K562 (cell line): Measurements from ENCODE around the gene TM4SF20. TPM values are rescaled to one million over a fixed set of nuclear protein-coding genes. Genes with fewer than 3 reads are reported as not detected.

Experiments
- CBX2 ChIP-seq: fragments of 200-600 bp; sonication (generic); IDR thresholded peaks from one replicate; pipeline ENCODE4 v1.6.1; 2012; ENCODE audit warnings: mild to moderate bottlenecking, low read length, inconsistent platforms; ENCODE audit not compliant: insufficient read depth, poor library complexity, severe bottlenecking
- CSDE1 ChIP-seq, 2 experiments: fragments of 450-650 bp; IDR thresholded peaks; 2 replicates each; pipeline ENCODE4 v1.6.1; 2016; ENCODE audit warnings: mild to moderate bottlenecking in 1 of 2
- EWSR1 ChIP-seq: fragments of 450-650 bp; IDR thresholded peaks from 2 replicates; pipeline ENCODE4 v1.6.1; 2018; ENCODE audit warnings: borderline replicate concordance, mild to moderate bottlenecking, low read depth, moderate library complexity; ENCODE audit not compliant: partially characterized antibody
- HIVEP1 ChIP-seq: fragments of 250-450 bp; sonication (Bioruptor Pico); IDR thresholded peaks from 2 replicates; pipeline ENCODE4 v1.4.0; 2020; ENCODE audit warnings: mild to moderate bottlenecking
- HNRNPLL ChIP-seq: fragments of 200-400 bp; formaldehyde crosslinking; IDR thresholded peaks from 2 replicates; pipeline ENCODE4 v1.6.1; 2017; ENCODE audit warnings: low read length, low read depth, mild to moderate bottlenecking; ENCODE audit not compliant: poor library complexity, severe bottlenecking
- LCOR ChIP-seq: sonication (generic); formaldehyde crosslinking; IDR thresholded peaks from 2 replicates; pipeline ENCODE4 v1.8.0; 2022; ENCODE audit warnings: mild to moderate bottlenecking, missing genetic modification reagents
- NCOA1 ChIP-seq: fragments of 450-650 bp; IDR thresholded peaks from 2 replicates; pipeline ENCODE4 v1.6.1; 2016; ENCODE audit warnings: low read depth
- NFIC ChIP-seq: fragments of 450-650 bp; IDR thresholded peaks from 2 replicates; pipeline ENCODE4 v1.6.1; 2017; ENCODE audit warnings: mild to moderate bottlenecking, inconsistent platforms
- SOX6 ChIP-seq: fragments of 450-650 bp; IDR thresholded peaks from 2 replicates; pipeline ENCODE4 v1.6.1; 2014; ENCODE audit warnings: mild to moderate bottlenecking
- SP2 ChIP-seq: IDR thresholded peaks from 2 replicates; pipeline ENCODE4 v1.6.1; 2011; ENCODE audit warnings: mild to moderate bottlenecking, low read depth, low read length, moderate library complexity; ENCODE audit not compliant: poor library complexity, severe bottlenecking; ENCODE audit errors: extremely low read depth
- ZNF3 ChIP-seq: fragments of 250-450 bp; sonication (Bioruptor Pico); IDR thresholded peaks from 2 replicates; pipeline ENCODE4 v1.5.0; 2021; ENCODE audit warnings: mild to moderate bottlenecking, moderate library complexity
- ZNF311 ChIP-seq: fragments of 250-450 bp; sonication (Bioruptor Pico); IDR thresholded peaks from 2 replicates; pipeline ENCODE4 v1.4.0; 2020; ENCODE audit warnings: mild to moderate bottlenecking, moderate library complexity
- polyA plus RNA-seq, 8 experiments: library from polyadenylated mRNA; depleted of rRNA in 4 of 8; stranded (reverse) in 5 of 8; unstranded in 3 of 8; fragments of >200 nt; fragmentation: Nextera tagmentation in 2 of 8; fragmentation: Illumina TruSeq in 1 of 8; extraction: Ambion mirVana in 2 of 8; extraction: Trizol in 1 of 8; gene quantifications; 2 replicates each; pipeline versions ENCODE4 v1.2.1 to v1.2.3, GENCODE V29; 2011 to 2014; ENCODE audit warnings: inconsistent platforms in 1 of 8, missing spikeins in 1 of 8
- total RNA-seq, 7 experiments: library from RNA; depleted of rRNA in 6 of 7; stranded (reverse); fragments of >200 nt in 6 of 7; fragmentation: Illumina TruSeq in 2 of 7; extraction: Trizol in 2 of 7; gene quantifications; 2 replicates each; pipeline versions ENCODE4 v1.2.1 to v1.2.3, GENCODE V29; 2011 to 2021; ENCODE audit warnings: low replicate concordance in 1 of 7
- TF ChIP-seq, protein P1 (sequence below): fragments of 250-450 bp; sonication (Bioruptor Pico); IDR thresholded peaks from 2 replicates; pipeline ENCODE4 v1.4.0; 2020
- TF ChIP-seq, protein P2 (sequence below): sonication (generic); formaldehyde crosslinking; IDR thresholded peaks from 2 replicates; pipeline ENCODE4 v1.8.1; 2023; ENCODE audit warnings: mild to moderate bottlenecking, missing genetic modification reagents, moderate library complexity
- TF ChIP-seq, protein P3 (sequence below): fragments of 200-400 bp; formaldehyde crosslinking; IDR thresholded peaks from 2 replicates; pipeline ENCODE4 v1.6.1; 2017; ENCODE audit warnings: mild to moderate bottlenecking, low read depth, low read length, moderate library complexity
- TF ChIP-seq, protein P4 (sequence below): sonication (generic); formaldehyde crosslinking; IDR thresholded peaks from 2 replicates; pipeline ENCODE4 v1.8.1; 2023; ENCODE audit warnings: mild to moderate bottlenecking, missing genetic modification reagents

TM4SF20 gene
- total and polyA plus RNA-seq, 9 of the 15 experiments (the other 6 are each of a cell fraction or from before 2014, with no cell fraction given), result not detected

DNA sequence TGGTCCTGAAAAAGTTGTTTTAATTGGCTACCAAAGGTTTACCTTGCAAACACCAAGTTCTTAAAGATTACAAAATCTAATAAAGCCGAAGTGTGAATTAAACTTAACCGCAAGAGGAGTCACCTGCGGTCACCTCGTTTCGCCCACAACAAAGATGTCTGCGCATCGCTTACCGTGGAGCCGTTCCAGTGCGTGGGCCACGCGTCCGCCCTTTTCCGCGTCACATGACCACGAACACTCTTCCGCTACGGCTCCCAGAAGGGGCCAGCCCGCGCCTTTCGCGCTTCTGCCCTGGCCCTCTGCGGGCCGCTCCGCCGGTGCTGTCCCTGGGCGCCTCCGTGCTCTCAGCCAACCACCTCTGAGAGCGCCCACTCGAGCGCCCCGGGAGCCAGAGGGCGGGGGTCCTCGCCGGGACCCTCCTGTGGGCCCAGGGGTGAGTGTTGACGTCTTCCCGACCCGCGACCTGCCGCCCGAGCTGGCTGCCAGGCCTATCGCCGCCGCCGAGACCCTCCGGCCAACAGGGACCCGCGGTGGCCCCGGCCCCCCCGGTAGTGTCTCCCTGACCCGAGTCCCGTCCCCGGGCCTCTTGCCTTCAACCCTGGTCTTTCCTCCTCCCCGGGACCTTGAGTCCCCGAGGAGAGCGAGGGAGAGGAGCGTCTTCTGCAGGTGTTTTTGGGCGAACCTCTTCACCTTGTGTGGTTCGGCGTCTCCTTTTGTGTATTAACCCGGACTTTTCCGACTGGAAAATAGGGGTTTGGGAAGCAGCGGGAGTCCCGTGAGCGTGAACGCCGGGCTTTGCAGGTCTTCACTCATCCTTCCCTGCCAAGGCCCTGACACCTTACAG lies 53.9 kb downstream of the TM4SF20 start, which contains the start of gene MFF (continued):
- TF ChIP-seq, protein P1, sequence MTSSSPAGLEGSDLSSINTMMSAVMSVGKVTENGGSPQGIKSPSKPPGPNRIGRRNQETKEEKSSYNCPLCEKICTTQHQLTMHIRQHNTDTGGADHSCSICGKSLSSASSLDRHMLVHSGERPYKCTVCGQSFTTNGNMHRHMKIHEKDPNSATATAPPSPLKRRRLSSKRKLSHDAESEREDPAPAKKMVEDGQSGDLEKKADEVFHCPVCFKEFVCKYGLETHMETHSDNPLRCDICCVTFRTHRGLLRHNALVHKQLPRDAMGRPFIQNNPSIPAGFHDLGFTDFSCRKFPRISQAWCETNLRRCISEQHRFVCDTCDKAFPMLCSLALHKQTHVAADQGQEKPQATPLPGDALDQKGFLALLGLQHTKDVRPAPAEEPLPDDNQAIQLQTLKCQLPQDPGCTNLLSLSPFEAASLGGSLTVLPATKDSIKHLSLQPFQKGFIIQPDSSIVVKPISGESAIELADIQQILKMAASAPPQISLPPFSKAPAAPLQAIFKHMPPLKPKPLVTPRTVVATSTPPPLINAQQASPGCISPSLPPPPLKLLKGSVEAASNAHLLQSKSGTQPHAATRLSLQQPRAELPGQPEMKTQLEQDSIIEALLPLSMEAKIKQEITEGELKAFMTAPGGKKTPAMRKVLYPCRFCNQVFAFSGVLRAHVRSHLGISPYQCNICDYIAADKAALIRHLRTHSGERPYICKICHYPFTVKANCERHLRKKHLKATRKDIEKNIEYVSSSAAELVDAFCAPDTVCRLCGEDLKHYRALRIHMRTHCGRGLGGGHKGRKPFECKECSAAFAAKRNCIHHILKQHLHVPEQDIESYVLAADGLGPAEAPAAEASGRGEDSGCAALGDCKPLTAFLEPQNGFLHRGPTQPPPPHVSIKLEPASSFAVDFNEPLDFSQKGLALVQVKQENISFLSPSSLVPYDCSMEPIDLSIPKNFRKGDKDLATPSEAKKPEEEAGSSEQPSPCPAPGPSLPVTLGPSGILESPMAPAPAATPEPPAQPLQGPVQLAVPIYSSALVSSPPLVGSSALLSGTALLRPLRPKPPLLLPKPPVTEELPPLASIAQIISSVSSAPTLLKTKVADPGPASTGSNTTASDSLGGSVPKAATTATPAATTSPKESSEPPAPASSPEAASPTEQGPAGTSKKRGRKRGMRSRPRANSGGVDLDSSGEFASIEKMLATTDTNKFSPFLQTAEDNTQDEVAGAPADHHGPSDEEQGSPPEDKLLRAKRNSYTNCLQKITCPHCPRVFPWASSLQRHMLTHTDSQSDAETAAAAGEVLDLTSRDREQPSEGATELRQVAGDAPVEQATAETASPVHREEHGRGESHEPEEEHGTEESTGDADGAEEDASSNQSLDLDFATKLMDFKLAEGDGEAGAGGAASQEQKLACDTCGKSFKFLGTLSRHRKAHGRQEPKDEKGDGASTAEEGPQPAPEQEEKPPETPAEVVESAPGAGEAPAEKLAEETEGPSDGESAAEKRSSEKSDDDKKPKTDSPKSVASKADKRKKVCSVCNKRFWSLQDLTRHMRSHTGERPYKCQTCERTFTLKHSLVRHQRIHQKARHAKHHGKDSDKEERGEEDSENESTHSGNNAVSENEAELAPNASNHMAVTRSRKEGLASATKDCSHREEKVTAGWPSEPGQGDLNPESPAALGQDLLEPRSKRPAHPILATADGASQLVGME (CRISPR knock-in tag), result no peak
- TF ChIP-seq, protein P2, sequence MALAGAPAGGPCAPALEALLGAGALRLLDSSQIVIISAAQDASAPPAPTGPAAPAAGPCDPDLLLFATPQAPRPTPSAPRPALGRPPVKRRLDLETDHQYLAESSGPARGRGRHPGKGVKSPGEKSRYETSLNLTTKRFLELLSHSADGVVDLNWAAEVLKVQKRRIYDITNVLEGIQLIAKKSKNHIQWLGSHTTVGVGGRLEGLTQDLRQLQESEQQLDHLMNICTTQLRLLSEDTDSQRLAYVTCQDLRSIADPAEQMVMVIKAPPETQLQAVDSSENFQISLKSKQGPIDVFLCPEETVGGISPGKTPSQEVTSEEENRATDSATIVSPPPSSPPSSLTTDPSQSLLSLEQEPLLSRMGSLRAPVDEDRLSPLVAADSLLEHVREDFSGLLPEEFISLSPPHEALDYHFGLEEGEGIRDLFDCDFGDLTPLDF (CRISPR knock-in tag), result peak; percentile 80; the same call in 1 of the 2 replicates
- TF ChIP-seq NFIC (peak; percentile 48), ZNF311 (CRISPR knock-in tag) (no peak), LCOR (CRISPR knock-in tag) (no peak; the same call in 1 of the 2 replicates), EWSR1 (no peak), HNRNPLL (peak; percentile 95), HIVEP1 (CRISPR knock-in tag) (no peak), ZNF3 (no peak), SP2 (no peak), SOX6 (no peak; the same call in 1 of the 2 replicates), CSDE1 (IDR thresholded peaks at IDR 0.05) (no peak), CBX2 (no peak), NCOA1 (no peak)
- TF ChIP-seq, protein P3, sequence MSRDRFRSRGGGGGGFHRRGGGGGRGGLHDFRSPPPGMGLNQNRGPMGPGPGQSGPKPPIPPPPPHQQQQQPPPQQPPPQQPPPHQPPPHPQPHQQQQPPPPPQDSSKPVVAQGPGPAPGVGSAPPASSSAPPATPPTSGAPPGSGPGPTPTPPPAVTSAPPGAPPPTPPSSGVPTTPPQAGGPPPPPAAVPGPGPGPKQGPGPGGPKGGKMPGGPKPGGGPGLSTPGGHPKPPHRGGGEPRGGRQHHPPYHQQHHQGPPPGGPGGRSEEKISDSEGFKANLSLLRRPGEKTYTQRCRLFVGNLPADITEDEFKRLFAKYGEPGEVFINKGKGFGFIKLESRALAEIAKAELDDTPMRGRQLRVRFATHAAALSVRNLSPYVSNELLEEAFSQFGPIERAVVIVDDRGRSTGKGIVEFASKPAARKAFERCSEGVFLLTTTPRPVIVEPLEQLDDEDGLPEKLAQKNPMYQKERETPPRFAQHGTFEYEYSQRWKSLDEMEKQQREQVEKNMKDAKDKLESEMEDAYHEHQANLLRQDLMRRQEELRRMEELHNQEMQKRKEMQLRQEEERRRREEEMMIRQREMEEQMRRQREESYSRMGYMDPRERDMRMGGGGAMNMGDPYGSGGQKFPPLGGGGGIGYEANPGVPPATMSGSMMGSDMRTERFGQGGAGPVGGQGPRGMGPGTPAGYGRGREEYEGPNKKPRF, result no peak
- TF ChIP-seq, protein P4, sequence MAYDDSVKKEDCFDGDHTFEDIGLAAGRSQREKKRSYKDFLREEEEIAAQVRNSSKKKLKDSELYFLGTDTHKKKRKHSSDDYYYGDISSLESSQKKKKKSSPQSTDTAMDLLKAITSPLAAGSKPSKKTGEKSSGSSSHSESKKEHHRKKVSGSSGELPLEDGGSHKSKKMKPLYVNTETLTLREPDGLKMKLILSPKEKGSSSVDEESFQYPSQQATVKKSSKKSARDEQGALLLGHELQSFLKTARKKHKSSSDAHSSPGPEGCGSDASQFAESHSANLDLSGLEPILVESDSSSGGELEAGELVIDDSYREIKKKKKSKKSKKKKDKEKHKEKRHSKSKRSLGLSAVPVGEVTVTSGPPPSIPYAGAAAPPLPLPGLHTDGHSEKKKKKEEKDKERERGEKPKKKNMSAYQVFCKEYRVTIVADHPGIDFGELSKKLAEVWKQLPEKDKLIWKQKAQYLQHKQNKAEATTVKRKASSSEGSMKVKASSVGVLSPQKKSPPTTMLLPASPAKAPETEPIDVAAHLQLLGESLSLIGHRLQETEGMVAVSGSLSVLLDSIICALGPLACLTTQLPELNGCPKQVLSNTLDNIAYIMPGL, result 0 out of 2 replicates have a peak, but pooled peaks have one; percentile 59
